NOMO-1 treated with dmso at 0.1 percent for 144 hours (cell line): ENCODE data around the gene DCAF8.
A peak's percentile ranks its signal among the peaks of the same experiment; 100 is the strongest.

Source experiments
- DNase-seq: peaks from one replicate; lab custom pipeline; 2025; ENCODE audit not compliant: unreplicated experiment; lab: John Stamatoyannopoulos, UW

The DCAF8 gene

GRCh38 chr1:160227034-160227433 lies 35.3 kb downstream of the DCAF8 start:
- DNase-seq: no peak

GRCh38 chr1:160226623-160227022 lies 35.7 kb downstream of the DCAF8 start:
- DNase-seq: no peak

- no peak for DNase-seq
Measured at GRCh38 chr1:160225345-160225744, 37.0 kb downstream of the DCAF8 start.

- no peak for DNase-seq
Measured at GRCh38 chr1:160224606-160225005, 37.7 kb downstream of the DCAF8 start.

- DNase-seq: no peak
Measured at GRCh38 chr1:160222546-160222945, 39.8 kb downstream of the DCAF8 start.

- no peak for DNase-seq
Measured at GRCh38 chr1:160221089-160221488, 41.3 kb downstream of the DCAF8 start.

DNA sequence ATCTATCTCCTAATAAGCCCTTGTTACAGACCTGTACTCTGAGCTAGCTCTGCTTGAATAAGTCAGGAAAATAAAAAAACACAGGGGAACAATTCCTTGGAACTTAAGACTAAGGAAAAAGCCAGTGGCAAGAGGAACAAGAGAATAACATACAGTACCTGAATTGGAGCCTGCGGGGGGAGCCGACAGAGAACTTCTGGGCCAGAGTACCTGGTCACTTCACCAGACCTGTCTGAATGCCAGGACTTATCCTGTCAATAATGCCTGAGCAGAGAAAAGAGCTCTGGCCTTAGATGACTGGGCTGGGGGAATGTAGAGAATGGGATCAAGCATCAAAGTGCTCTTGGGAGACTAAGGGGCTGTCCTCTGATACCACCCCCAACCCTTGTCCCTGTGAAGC lies 42.0 kb downstream of the DCAF8 start:
- no peak for DNase-seq

GRCh38 chr1:160219062-160219929 lies 43.1 kb downstream of the DCAF8 start:
- no peak for DNase-seq

GRCh38 chr1:160217481-160218051 lies 44.8 kb downstream of the DCAF8 start:
- DNase-seq: no peak

- no peak for DNase-seq
Measured at GRCh38 chr1:160216301-160216700, 46.0 kb downstream of the DCAF8 start.

DNA sequence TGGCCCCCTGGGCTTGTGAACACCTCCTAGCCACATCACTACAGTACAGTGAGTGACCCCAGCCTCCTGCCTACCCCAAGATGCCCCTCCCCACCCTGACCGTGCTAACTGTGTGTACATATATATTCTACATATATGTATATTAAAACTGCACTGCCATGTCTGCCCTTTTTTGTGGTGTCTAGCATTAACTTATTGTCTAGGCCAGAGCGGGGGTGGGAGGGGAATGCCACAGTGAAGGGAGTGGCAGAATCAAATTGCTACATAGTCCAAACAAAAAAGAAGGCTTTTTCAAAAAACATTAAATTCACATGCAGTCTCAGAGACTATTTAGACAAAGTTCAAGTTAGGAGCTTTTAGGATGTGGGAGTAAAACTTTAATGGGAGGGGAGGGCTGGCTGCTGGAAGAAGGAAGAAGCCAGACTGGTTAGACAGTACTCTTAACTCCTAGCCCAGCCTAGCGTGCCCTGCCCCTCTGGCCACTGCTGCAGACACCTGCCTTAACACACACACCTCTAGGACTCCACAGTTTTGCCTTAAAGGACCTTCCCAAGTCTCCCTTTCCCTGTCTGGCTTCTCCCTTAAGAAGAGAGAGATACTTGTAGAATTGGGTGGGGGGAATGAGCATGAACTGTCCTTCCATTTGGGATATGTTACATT lies 47.7 kb downstream of the DCAF8 start:
- no peak for DNase-seq

GRCh38 chr1:160211046-160211790 lies 51.1 kb downstream of the DCAF8 start:
- DNase-seq: no peak

GRCh38 chr1:160210561-160210960 lies 51.8 kb downstream of the DCAF8 start:
- no peak for DNase-seq

DNA sequence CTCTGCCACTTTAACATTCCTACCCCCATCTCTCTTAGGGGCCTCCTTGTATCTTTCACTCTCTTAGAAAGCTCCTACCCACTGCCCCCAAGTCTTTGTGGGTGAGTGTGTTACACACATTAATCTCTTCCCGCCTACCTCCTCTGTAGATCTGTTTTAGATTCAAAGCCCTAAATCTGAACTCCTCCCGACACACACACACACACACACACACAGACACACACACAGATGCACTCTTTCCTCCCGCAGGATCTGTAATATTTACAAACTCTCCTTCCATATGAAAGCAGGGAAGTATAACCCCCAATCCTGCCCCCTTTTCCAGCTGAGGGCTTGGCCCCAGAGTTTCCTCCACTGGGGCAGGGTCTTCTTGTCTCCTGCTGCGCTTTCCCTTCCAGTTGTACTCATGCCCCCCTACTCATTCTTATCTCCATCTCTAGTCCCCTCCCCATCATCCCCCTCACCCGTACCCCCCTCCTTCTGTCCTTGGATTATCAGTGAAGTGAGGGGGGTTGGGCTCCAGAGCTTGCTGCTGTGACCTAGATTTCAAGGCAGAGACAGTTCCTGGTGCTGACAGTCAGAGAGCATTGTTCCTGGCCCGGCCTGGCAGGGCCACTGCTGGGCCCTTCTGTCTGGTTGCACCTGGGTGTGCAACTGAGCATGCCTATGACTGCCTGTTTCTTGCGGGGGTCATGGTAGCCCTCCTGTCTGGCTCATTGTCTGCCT lies 52.9 kb downstream of the DCAF8 start:
- DNase-seq: no peak

DNA sequence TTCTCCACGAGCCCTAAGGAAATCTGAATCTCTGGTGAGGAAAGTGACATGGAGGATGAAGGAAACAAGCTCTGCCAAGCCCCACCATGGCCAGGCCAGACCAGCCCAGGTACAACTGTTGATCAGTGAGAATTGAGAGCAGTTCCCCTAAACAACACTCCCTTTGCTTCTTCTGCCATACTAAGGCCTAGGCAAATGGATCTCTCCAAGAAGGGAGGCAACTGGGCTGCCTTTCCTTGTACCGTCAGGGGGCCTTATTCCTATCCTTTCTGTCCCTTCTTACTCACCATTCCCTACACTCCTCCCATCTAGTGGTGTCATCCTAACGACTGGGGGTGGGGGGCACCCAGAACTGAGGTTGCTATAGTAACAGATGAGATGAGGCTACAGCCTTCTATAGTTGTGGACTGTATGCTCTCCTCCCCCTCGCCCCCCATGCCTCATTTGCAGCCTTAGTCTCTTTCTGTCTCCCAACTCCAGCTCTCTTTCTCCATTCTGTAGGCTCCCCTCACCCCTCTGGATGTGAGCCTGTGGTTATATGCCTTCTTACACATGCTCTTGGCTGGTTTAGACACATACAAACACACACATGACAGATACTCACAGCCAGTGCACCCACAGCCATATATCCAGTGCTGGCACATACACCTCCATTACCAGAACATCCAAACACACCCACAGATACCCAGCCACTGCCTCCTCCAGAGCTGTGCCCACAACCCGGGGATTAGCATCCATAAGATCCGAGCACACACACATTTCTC lies 53.6 kb downstream of the DCAF8 start:
- no peak for DNase-seq

GRCh38 chr1:160207771-160208556 lies 54.4 kb downstream of the DCAF8 start:
- DNase-seq: no peak

DNA sequence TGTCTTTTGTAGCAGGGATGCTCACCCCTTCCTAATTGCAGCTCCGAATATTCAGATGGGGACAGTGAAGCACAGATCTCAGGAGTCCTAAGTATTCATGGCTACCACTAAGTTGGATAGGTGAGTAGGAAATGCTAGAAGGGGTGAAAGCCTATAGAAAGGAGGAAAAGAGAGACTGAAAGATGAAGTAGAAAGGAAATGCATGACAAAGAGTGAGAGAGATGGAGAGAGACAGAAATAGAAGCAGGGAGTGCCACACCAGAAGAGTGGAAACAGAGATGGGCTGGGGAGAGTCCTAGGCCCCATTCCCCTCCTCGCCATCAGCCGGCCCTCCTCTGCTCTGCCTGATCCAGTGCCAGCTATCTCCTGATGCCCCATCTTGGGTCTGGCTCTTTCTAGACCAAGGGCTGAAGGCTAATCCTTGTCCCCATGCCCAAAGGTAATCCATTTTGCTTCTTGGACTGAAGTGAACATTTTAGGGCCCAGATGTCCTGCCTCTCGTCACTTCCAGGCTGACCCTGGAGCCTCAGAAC lies 55.2 kb downstream of the DCAF8 start:
- no peak for DNase-seq

DNA sequence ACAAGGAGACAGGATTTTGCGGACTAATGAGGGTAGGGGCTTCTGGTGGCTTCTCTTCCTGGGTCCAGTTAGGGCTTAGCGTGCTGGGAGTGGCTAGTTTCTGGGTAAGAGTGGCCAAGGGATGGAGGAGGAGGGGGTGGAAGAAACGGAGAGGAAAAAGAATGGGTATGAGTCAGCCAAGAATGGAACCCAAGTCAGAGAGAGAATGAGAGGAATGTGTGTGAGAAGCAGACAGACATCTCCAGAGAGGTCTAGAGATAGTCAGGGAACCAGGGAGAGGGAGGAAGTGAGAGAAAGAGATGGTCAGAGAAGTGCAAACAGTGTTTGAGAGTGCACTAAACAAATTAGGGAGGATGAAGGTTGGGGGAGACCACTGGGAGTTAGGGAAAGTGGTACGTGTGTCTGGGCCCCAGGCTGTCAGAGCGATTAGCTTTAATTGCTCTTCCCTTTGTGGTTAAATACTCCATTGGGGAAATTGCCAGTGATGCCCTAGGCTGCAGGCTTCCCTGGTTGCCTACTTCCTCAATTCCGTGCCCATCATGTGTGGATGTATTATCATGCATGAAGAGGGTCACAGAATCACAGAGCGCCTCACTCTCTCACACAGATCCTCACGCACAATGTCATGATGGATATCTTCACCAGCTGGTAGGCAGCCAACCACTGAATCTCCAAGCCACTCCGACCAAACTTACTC lies 55.8 kb downstream of the DCAF8 start:
- DNase-seq: peak; percentile 44
